ENCODE measurements around the gene CSTF3.

- TF ChIP-seq ZSCAN32 (CRISPR knock-in tag; IDR thresholded peaks at IDR 0.05) (no peak), NR2C2 (CRISPR knock-in tag; IDR thresholded peaks at IDR 0.05) (no peak), NR2C2 (tag; IDR thresholded peaks at IDR 0.05) (no peak), GTF2F1 (IDR thresholded peaks at IDR 0.05; ENCODE audit: low read depth, low read length) (no peak), ATF7 (IDR thresholded peaks at IDR 0.05) (no peak), SP1 (CRISPR knock-in tag; IDR thresholded peaks at IDR 0.05) (no peak), CTCF (IDR thresholded peaks at IDR 0.05 in 2 of 3, conservative IDR thresholded peaks at IDR 0.05 in 1 of 3; ENCODE audit: insufficient read depth in 2 of 3, low read depth in 1 of 3, low read length in 3 of 3) (no peak), JUN (IDR thresholded peaks at IDR 0.05; ENCODE audit: borderline replicate concordance, low read depth, low read length) (no peak), JUN (CRISPR knock-in tag; IDR thresholded peaks at IDR 0.05; ENCODE audit: borderline replicate concordance) (no peak), TBP (optimal IDR thresholded peaks at IDR 0.05; ENCODE audit: low read depth, low read length) (no peak), ESRRA (IDR thresholded peaks at IDR 0.05; ENCODE audit: borderline replicate concordance, low read depth) (no peak)
These were observed 117.0 kb downstream of the CSTF3 start for GRCh38 chr11:33044285-33044756.
